HEK293 (cell line): ENCODE data around the gene AKAP5.
A peak's percentile ranks its signal among the peaks of the same experiment; 100 is the strongest.

Source experiments
- CTCF ChIA-PET: fragments of 350-600 bp; formaldehyde crosslinking; extraction: SDS; loops from one replicate; lab custom pipeline; 2021; ENCODE audit warnings: antibody characterized with exemption; lab: Yijun Ruan, JAX
- POLR2A ChIA-PET: fragments of 300-600 bp; formaldehyde crosslinking; extraction: SDS; loops from one replicate; lab custom pipeline; 2020; ENCODE audit warnings: antibody characterized with exemption, inconsistent platforms; lab: Yijun Ruan, JAX
- H3K27ac ChIP-seq: fragments of 200-500 bp; sonication (Bioruptor generic); 2 replicates; pipeline ENCODE4 v1.5.1; 2014; ENCODE audit warnings: low read depth, low read length, control low read depth, inconsistent platforms; ENCODE audit errors: extremely low read depth
- H3K36me3 ChIP-seq, 2 experiments: fragments of 200-500 bp in 1 of 2; sonication (Bioruptor generic) in 1 of 2; 1 replicate in 1 of 2; 2 replicates in 1 of 2; pipeline ENCODE4 v1.5.1; 2014 to 2017; ENCODE audit warnings: inconsistent platforms in 2 of 2, low read length in 2 of 2; ENCODE audit not compliant: control insufficient read depth in 2 of 2, insufficient read depth in 1 of 2
- H3K4me1 ChIP-seq: fragments of 200-500 bp; sonication (Bioruptor generic); 2 replicates; pipeline ENCODE4 v1.5.1; 2014; ENCODE audit warnings: mild to moderate bottlenecking, low read length, inconsistent platforms; ENCODE audit not compliant: control insufficient read depth, insufficient read depth
- H3K4me3 ChIP-seq: 2 replicates; pipeline ENCODE4 v1.5.1; 2011; ENCODE audit warnings: low read depth, mild to moderate bottlenecking, control low read depth, low read length, moderate library complexity
- H3K9me3 ChIP-seq: fragments of 200-500 bp; sonication (Bioruptor generic); 2 replicates; pipeline ENCODE4 v1.5.1; 2014; ENCODE audit warnings: low read depth, low read length, inconsistent platforms; ENCODE audit not compliant: control insufficient read depth, insufficient read depth
- HOXA7 ChIP-seq: sonication (generic); formaldehyde crosslinking; IDR thresholded peaks from 2 replicates; pipeline ENCODE4 v1.8.1; 2022; ENCODE audit warnings: missing genetic modification reagents, borderline replicate concordance
- IKZF3 ChIP-seq: fragments of 450-650 bp; IDR thresholded peaks from 2 replicates; pipeline ENCODE4 v1.5.0; 2018; ENCODE audit warnings: missing biosample characterization, mild to moderate bottlenecking, missing genetic modification characterization, moderate library complexity
- KLF1 ChIP-seq: fragments of 450-650 bp; formaldehyde crosslinking; IDR thresholded peaks from 2 replicates; pipeline ENCODE4 v1.5.1; 2016; ENCODE audit warnings: missing biosample characterization, missing genetic modification characterization
- KLF10 ChIP-seq: fragments of 450-650 bp; IDR thresholded peaks from 2 replicates; pipeline ENCODE4 v1.5.1; 2018; ENCODE audit warnings: missing biosample characterization, mild to moderate bottlenecking, missing genetic modification characterization
- SP7 ChIP-seq: fragments of 450-650 bp; formaldehyde crosslinking; IDR thresholded peaks from 2 replicates; pipeline ENCODE4 v1.5.1; 2016; ENCODE audit warnings: missing biosample characterization, missing genetic modification characterization
- ZNF184 ChIP-seq: fragments of 450-650 bp; IDR thresholded peaks from 2 replicates; pipeline ENCODE4 v1.5.1; 2018; ENCODE audit warnings: missing biosample characterization, mild to moderate bottlenecking, missing genetic modification characterization
- ZNF23 ChIP-seq: fragments of 450-650 bp; formaldehyde crosslinking; IDR thresholded peaks from 2 replicates; pipeline ENCODE4 v1.5.1; 2016; ENCODE audit warnings: missing biosample characterization, missing genetic modification characterization, borderline replicate concordance
- ZNF239 ChIP-seq: fragments of 450-650 bp; formaldehyde crosslinking; IDR thresholded peaks from 2 replicates; pipeline ENCODE4 v1.5.1; 2016; ENCODE audit warnings: missing biosample characterization, missing genetic modification characterization
- ZNF394 ChIP-seq: fragments of 450-650 bp; formaldehyde crosslinking; IDR thresholded peaks from 2 replicates; pipeline ENCODE4 v1.5.1; 2016; ENCODE audit warnings: missing biosample characterization, missing genetic modification characterization, mild to moderate bottlenecking, moderate library complexity, borderline replicate concordance
- ZNF423 ChIP-seq: fragments of 450-650 bp; formaldehyde crosslinking; IDR thresholded peaks from 2 replicates; pipeline ENCODE4 v1.5.1; 2016; ENCODE audit warnings: missing biosample characterization, missing genetic modification characterization
- ZNF510 ChIP-seq: fragments of 450-650 bp; formaldehyde crosslinking; IDR thresholded peaks from 2 replicates; pipeline ENCODE4 v1.5.1; 2018; ENCODE audit warnings: mild to moderate bottlenecking, missing genetic modification characterization, missing biosample characterization; ENCODE audit not compliant: insufficient replicate concordance
- ZNF529 ChIP-seq: fragments of 450-650 bp; formaldehyde crosslinking; IDR thresholded peaks from 2 replicates; pipeline ENCODE4 v1.5.1; 2017; ENCODE audit warnings: missing genetic modification characterization, missing biosample characterization; ENCODE audit not compliant: insufficient replicate concordance
- ZNF555 ChIP-seq: fragments of 450-650 bp; formaldehyde crosslinking; conservative IDR thresholded peaks from 2 replicates; pipeline ENCODE4 v1.5.1; 2017; ENCODE audit warnings: missing biosample characterization, mild to moderate bottlenecking, missing genetic modification characterization, inconsistent platforms
- ZNF560 ChIP-seq: fragments of 450-650 bp; formaldehyde crosslinking; IDR thresholded peaks from 2 replicates; pipeline ENCODE4 v1.5.1; 2017; ENCODE audit warnings: missing biosample characterization, missing genetic modification characterization, borderline replicate concordance
- ZNF561 ChIP-seq: fragments of 450-650 bp; IDR thresholded peaks from 2 replicates; pipeline ENCODE4 v1.5.1; 2018; ENCODE audit warnings: missing biosample characterization, missing genetic modification characterization, borderline replicate concordance
- ZNF654 ChIP-seq: fragments of 450-650 bp; formaldehyde crosslinking; IDR thresholded peaks from 2 replicates; pipeline ENCODE4 v1.5.1; 2016; ENCODE audit warnings: low read depth, missing biosample characterization, missing genetic modification characterization
- ZNF701 ChIP-seq: fragments of 450-650 bp; formaldehyde crosslinking; IDR thresholded peaks from 2 replicates; pipeline ENCODE4 v1.5.1; 2016; ENCODE audit warnings: missing biosample characterization, missing genetic modification characterization
- ZNF843 ChIP-seq: fragments of 450-650 bp; formaldehyde crosslinking; IDR thresholded peaks from 2 replicates; pipeline ENCODE4 v1.5.1; 2016; ENCODE audit warnings: missing biosample characterization, missing genetic modification characterization
- TF ChIP-seq, protein P1 (sequence below): fragments of 450-650 bp; formaldehyde crosslinking; IDR thresholded peaks from 2 replicates; pipeline ENCODE4 v1.5.1; 2016; ENCODE audit warnings: missing biosample characterization, missing genetic modification characterization

Gene AKAP5

DNA sequence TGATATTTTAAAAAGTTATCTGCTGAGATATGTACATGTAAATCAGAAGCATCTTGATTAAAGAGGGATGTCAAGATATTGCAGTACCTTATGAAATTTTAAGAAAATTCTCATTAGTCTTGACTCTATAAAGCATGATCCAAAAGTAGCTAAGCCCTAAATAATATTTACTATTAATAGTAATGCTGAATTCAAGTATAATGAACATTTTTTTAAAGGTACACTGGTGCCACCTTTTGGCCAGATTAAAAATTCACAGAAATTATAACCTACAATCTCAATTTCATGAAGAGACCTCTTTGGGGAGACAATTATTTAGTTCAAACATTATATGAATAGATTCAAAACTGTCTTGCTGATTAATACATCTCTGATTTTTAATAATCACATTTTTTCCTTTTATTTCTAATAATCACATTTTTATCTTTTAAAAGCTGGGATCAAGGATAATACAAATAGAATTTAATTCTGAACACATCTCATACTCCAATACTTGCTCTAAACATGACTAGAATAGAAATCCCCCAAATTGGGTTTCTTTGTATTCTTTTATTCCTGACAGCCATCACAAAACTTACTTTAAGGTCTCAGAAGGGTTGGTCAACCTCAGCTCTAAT lies 13.4 kb downstream of the AKAP5 start:
- Histone ChIP-seq H3K27ac (no peak overlapping the region), H3K4me1 (peaks cover 6% of the 10 kb centered on the region; the same call in 1 of the 2 replicates), H3K36me3 (no peaks in the 10 kb centered on the region; a peak in 1 of 3 replicates), H3K4me3 (no peak overlapping the region), H3K9me3 (no peaks in the 10 kb centered on the region)
- TF ChIP-seq ZNF654 (tag by site-specific recombination) (peak; percentile 45), ZNF423 (tag by site-specific recombination) (no peak), HOXA7 (no peak)
- POLR2A ChIA-PET: no interaction called here
- CTCF ChIA-PET: interaction anchor here (0.6 to 4.8 kb wide), 17 partner anchors 9 to 314 kb away, joined by 3 to 28 read pairs (median 3); partner anchors contain the start of gene ZBTB1

DNA sequence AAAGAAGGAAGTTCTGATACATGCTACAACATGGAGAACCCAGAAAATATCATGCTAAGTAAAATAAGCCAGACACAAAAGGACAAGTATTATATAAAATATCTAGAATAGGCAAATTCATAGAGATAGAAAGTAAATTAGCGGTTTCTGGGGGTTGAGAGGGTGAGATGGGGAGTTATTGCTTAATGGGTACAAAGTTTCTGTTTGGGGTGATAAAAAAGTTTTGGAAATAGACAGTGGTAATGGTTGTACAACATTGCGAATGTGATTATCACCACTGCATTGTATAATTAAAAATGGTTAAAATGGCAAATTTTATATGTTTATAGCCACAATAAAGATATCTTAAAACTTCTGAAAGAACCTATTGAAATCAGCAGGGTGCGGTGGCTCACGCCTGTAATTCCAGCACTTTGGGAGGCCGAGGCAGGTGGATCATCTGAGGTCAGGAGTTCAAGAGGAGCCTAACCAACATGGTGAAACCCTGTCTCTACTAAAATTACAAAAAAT lies 23.3 kb downstream of the AKAP5 start:
- CTCF ChIA-PET: interaction anchor here (1.0 to 1.9 kb wide), 2 partner anchors 10 to 59 kb away, joined by 3 to 15 read pairs; no protein-coding TSS in a partner anchor
- Histone ChIP-seq H3K4me3 (no peak overlapping the region), H3K36me3 (peaks cover 34 to 52% of the 10 kb centered on the region in 2 experiments), H3K27ac (no peak overlapping the region), H3K9me3 (no peaks in the 10 kb centered on the region), H3K4me1 (no peaks in the 10 kb centered on the region)
- POLR2A ChIA-PET: interaction anchor here (0.6 kb wide), 1 partner anchor 39 kb away, joined by 4 read pairs; no protein-coding TSS in a partner anchor
- TF ChIP-seq SP7 (no peak), ZNF394 (tag by site-specific recombination) (no peak), ZNF184 (tag by site-specific recombination) (no peak), ZNF529 (tag by site-specific recombination) (no peak), ZNF560 (tag by site-specific recombination) (no peak), ZNF510 (tag by site-specific recombination) (no peak), ZNF239 (tag by site-specific recombination) (no peak), ZNF843 (tag by site-specific recombination) (no peak), KLF1 (tag by site-specific recombination) (no peak), ZNF555 (no peak), IKZF3 (no peak), KLF10 (tag by site-specific recombination) (no peak), ZNF561 (no peak), ZNF23 (no peak)
- TF ChIP-seq, protein P1, sequence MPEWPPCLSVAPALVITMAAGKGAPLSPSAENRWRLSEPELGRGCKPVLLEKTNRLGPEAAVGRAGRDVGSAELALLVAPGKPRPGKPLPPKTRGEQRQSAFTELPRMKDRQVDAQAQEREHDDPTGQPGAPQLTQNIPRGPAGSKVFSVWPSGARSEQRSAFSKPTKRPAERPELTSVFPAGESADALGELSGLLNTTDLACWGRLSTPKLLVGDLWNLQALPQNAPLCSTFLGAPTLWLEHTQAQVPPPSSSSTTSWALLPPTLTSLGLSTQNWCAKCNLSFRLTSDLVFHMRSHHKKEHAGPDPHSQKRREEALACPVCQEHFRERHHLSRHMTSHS (tag by site-specific recombination): no peak

DNA sequence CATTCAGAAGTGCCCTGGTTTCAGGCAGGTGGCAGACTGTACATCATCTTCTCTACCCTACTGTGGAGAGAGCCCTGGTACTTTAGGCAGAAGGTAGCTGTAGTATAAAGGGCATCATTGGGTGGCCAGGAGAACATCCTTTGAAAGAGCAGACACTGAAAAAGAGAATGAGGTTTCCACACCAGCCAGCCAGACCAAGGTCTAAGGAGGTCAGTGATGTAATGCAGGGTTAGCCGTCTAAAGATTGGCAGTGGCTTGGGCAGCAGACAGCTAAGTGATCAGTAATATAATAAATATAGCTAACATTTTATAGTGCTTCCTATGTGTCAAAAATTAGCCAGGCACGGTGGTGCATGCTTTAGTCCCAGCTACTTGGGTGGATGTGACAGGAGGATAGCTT lies 26.3 kb downstream of the AKAP5 start:
- ChIA-PET POLR2A (interaction anchor here (0.6 kb wide), 1 partner anchor 88 kb away, joined by 4 read pairs; no protein-coding TSS in a partner anchor), CTCF (interaction anchor here (0.6 to 1.2 kb wide), 3 partner anchors 9 to 270 kb away, joined by 3 to 4 read pairs (median 4); no protein-coding TSS in a partner anchor)
- Histone ChIP-seq H3K36me3 (peaks cover 31 to 45% of the 10 kb centered on the region in 2 experiments), H3K9me3 (no peaks in the 10 kb centered on the region), H3K27ac (no peak overlapping the region), H3K4me1 (no peaks in the 10 kb centered on the region), H3K4me3 (no peak overlapping the region)
- TF ChIP-seq ZNF701 (tag by site-specific recombination): no peak
